Activated CD4-positive, alpha-beta T cell treated with anti-CD3 and anti-CD28 coated beads, Interleukin-2, amount 50 U/mL, for 1 hour (primary cell): ENCODE results near the gene GPR156.
A peak's percentile ranks its signal among the peaks of the same experiment; 100 is the strongest.
"Not testable (repeated sequence)": the region's sequence is repeated elsewhere in the genome, so short reads cannot be mapped to it uniquely, and the experiment has no call there.

Experiments
- DNase-seq: peaks from one replicate; pipeline ENCODE4 v3.0.0-alpha.2; 2020

The GPR156 gene

DNA sequence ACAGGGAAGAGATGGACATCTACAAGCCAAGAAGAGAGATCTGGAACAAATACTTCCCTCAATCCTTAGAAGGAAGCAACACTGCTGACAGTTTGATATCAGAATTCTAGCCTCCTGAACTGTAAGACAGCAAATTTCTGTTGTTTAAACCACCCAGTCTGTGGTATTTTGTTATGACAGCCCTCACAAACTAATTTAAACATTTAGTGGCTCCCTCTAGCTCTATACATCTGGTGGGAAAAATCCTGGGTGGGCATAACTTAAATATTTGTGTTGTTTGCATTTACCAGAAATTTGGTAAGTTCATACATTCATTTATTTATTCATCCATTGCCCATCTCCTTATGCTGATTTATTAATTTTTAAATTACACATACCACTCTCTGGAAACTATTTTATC lies 128.3 kb downstream of the GPR156 start:
- DNase-seq = no peak

DNA sequence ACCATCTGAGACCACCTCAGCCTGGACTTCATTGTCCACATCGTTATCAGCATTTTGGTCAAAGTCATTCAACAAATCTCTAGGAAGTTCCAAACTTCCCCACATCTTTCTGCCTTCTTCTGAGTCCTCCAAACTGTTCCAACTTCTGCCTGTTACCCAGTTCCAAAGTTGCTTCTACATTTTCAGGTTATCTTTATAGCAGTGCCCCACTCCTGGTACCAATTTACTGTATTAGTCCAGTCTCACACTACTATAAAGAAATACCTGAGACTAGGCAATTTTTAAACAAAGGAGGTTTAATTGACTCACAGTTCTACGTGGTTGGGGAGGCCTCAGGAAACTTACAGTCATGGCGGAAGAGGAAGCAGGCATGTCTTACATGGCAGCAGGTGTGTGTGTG lies 129.3 kb downstream of the GPR156 start:
- not testable (repeated sequence) for DNase-seq

DNA sequence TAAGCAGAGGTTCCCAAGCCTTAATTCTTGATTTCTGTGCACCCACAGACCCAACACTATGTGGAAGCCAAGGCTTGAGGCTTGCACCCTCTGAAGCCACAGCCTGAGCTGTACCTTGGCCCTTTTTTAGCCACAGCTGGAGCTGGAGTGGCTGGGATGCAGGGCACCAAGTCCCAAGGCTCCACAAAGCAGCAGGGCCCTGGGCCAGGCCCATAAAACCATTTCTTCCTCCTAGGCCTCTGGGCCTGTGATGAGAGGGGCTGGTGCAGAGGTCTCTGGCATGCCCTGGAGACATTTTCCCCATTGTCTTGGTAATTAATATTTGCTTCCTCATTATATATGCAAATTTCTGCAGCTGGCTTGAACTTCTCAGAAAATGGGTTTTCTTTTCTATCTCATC lies 129.9 kb downstream of the GPR156 start:
- no peak for DNase-seq

DNA sequence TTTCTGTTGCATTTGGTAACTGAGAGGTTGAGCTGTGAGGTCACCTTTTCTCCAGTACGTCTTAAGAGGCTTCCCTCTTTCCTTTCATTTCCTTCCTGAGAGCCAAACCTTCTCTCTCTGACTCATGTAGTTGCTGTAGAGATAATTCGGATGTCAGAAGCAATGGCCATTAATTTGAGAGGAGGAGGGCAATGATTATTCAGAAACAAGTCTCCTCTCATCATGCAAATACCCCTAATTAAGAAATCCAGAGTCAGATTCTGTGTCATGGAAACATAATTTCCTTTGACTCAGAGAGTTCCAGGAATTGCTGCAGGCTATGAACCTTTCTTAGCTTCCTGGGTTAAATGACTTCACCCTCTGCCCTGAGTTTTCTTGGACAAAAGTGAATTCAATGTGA lies 131.7 kb downstream of the GPR156 start:
- DNase-seq = no peak

DNA sequence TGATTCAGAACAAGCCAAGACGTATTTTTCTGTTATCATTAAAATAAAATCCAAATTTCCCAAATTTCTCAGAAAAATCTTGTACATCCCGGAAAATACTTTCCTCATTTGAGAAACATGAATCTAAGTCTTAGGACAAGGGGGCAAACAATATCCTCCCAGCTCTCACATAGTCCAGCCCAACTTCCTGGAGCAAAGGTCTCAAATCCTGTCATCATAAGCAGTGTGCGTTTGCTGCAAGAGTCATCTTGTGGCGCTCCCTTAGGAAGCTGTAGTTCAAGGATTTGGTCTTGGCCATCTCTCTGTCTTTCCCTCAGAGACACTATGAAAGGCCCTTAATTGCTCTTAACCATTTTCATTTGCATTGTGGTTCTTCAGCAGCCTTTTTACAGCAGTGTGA lies 133.2 kb downstream of the GPR156 start:
- DNase-seq = no peak

DNA sequence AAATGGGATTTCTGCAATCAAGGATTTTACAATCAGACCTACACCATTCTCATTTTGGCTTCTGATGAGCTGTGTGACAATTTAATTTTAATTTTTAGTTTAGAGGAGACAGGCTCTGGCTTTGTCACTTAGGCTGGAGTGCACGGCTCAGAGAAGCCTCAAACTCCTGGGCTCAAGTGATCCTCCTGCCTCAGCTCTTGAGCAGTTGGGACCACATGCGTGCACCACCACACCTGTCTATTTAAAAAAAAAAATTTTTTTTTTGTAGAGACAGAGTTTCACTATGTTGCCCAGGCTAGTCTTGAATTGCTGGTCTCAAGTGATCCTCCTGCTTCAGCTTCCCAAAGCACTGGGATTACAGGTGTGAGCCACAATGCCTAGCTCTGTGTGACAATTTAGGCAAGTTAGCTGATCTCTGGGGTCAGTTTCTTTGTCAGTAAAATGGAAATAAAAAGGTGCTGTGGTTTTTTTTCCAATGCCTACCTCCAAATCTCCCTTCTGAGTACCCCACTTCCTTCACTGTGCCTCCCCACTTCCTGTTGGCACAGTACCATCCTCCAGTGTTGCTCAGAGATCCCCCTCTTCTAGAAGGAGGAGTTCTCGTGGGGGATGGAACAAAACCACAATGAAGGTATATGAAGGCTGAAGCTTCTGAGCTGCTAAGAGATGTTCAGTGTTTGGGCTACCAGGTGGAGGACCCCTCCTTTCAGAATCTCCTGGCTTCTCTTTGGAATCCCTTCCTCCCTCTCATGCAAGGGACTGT lies 136.7 kb downstream of the GPR156 start:
- DNase-seq = no peak

DNA sequence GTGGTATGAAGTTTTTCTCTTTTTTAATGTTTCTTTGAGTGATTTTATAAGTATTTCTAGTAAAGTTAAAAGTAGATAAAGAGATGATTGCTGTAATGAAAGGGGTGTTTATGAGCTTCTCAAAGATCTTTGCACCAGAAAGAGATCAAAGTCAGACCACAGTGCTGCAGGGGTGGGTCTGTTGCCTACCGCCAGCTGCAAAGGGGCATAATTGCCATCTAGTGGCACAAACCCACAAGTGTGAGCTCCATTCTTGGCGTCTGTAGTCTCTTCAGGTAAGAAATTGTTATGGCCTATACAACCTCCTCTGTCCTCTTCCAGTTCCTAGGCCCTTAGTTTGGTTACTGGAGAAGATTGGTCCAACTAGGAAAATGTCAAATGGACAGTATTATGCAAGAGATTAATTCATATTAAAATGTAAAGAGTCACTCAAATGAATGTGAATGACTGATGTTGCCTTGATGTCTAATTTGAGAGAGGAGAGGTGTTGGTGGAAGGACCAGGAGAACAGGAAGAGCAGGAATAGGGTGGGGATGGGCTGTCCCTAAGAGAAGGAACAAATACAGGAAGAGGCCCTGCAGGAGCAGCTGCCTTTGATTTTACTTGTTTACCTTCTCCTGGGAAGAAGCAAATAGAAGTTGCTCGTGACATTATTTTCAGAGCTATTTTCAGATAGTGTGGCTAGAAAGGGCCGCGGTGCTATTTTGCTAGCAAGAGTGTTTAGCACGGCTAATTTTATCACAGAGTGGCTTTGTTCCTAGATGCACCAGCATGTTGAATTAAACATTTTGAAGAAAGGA lies 137.8 kb downstream of the GPR156 start:
- peak; percentile 41 for DNase-seq

DNA sequence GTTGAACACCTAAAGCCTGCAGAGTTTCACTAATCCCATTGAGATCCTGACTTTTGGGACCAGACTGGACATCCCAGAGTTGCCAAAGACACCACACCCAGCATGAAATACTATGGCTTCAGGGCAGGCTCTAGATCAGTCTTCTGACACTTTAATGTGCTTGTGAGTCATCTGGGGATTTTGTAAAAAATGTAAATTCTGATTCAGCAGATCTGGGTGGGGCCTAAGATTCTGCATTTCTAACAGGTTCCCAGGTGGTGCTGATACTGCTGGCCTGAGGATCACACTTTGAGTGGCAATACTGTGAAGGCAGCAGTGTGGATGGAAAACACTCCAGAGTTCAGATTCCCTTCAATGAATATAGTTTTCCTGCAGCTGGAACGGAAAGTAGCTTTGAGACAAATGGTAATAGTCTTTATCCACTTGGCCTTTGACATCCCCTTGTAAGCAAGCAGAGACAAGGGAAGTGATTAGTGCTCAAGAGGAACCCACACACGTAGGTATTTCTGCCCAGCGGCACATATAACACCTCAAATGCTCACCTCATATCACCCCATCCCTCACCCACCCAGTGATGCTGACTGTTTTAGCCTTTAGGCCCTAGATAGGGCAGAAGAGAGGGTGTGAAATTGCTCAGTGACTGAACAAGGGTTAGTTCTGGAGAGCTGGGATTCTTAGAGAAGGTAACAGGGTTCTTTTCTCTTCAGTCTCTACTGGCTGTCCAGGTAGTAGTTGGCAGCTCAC lies 139.3 kb downstream of the GPR156 start:
- no peak for DNase-seq

DNA sequence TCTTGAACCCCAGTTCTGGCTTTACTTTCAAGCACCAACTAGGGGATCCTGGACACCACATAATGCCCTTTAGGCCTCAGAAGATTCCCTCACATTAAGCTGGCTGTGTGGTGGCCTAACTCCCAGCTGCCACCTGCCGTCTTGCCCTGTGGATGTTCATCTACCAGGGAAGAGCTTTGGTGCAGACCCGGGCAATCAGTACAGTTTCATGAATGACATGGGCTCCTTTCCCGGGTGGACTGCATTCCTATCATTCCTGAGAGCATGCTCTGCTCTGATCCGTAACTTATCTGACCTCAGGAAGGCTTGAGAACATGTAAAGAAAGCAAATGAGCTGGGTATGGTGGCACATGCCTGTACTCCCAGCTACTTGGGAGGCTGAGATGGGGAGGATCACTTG lies 140.8 kb downstream of the GPR156 start:
- no peak for DNase-seq

DNA sequence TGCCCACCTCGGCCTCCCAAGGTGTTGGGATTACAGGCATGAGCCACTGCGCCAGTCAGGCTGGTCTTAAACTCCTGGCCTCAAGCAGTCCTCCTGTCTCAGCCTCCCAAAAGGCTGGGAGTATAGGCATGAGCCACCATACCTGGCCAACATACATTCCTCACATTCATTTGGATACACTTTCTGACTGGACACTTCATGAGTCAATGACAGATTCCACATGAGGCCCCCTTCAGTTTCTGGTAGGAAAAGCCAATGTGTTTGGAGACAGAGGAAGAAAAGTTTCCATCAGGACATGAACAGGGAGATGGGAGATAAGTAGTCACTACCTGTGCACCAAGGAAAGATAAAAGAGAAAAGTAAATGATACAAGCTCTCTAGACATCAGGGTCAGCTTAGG lies 141.3 kb downstream of the GPR156 start:
- no peak for DNase-seq

DNA sequence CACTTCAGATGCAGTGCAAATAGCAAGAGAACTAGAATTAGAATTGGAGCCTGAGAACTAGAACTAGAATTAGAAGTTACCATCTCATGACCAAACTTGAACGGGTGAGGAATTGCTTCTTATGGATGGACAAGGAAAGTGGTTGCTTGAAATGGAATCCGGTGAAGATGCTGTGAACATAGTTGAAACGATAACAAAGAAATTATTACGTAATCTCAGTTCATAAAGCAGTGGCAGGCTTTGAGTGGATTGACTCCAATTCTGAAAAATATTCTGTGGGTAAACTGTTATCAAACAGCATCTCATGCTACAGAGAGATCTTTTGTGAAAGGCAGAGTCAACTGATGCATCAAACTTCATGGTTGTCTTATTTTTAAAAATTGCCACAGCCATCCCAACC lies 142.8 kb downstream of the GPR156 start:
- DNase-seq = no peak

DNA sequence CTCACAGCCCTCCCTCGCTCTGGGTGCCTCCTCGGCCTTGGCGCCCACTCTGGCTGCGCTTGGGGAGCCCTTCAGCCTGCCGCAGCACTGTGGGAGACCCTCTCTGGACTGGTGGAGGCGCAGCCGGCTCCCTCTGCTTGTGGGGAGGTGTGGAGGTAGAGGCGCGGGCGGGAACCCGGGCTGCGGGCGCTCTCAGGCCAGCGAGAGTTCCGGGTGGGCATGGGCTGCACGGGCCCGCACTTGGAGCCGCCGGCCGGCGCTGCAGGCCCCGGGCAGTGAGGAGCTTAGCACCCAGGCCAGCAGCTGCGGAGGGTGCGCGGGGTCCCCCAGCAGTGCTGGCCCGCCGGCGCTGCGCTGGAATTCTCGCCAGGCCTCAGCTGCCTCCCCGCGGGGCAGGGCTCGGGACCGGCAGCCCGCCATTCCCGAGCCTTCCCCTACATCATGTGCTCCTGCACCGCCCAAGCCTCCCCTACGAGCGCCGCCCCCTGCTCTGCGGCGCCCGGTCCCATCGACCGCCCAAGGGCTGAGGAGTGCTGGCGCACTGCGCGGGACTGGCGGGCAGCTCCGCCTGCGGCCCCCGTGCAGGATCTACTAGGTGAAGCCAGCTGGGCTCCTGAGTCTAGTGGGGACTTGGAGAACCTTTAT lies 144.8 kb downstream of the GPR156 start:
- DNase-seq = no peak

DNA sequence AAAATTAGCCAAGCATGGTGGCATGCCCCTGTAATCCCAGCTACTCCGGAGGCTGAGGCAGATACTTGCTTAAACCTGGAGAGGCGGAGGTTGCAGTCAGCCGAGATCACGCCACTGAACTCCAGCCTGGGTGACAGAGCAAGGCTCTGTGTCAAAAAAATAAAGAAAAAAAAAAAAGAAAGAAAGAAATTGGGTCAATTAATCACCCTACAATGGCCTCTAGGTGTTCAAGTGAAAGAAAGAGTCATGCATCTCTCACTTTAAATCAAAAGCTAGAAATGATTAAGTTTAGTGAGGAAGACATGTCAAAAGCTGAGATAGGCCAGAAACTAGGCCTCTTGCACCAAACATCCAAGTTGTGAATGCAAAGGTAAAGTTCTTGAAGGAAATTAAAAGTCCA lies 145.9 kb downstream of the GPR156 start:
- DNase-seq = no peak

DNA sequence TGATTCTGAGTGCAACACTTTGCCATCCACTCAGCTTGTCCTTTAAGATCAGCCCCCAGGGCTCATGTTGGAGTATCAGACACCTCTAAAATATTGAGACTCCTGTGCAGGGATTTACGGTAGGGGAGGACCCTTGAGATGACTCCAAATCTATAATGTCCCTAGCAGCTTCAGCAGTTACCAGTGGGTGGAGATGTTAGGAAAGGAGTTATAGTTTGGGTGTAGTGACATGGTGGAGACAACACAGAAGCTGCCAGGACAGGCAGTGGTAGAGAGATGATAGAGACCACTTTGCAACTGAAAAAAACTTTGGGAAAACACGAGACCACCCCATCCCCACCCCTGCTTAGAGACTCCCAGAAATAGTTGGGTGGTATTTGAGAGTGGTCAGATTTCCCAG lies 147.5 kb downstream of the GPR156 start:
- no peak for DNase-seq

DNA sequence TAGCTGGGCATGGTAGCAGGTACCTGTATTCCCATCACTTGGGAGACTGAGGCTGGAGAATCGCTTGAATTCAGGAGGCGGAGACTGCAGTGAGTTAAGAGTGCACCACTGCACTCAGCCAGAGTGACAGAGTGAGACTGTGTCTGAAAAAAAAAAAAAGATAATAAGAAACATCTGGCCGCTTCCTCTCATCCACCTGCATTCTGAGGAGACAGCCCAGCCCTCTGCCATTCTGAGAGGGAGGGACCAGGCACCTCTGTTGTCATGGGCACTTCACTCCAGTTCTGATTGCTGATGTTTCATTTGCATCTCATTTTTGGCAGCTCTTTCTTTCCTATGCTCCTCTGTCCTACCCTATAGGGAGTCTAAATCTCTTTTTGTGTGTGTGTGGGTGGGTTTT lies 154.4 kb downstream of the GPR156 start:
- DNase-seq = no peak

DNA sequence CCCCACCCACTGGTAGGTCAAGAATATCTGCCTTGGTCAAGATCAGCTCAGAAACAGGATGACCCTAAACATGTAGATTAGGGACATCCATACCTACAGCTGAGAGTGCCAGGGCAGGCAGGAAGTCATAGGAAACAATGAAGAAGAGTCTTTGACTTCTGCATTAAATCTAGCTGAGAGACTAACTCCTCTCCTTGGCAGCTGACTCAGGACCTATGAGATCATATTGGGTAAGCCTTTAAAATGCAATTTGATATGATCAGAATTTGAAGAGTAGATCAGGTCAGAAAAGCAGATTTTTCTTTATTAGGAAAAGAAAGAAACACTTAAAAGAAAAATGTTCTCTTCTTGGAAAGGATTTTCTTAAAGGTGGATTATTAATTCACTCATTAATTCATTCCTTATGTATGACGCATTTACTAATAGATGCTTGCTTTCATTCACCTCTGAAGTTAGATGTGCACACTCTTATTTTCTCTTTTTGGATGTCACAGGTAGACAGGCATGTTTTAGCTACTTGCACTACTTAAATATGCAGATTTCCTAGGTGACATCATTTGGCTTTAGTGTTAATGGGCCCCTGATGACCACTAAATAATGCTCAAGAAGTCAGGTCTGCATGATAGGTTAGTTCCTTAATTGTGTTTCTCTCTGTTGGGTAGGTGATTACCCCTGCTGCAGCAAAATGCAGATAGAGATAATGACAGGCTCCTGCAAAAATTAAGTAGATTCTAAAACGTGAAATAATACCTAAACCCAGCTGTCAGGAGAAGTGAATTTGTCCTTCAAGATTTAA lies 155.1 kb downstream of the GPR156 start:
- DNase-seq = no peak

DNA sequence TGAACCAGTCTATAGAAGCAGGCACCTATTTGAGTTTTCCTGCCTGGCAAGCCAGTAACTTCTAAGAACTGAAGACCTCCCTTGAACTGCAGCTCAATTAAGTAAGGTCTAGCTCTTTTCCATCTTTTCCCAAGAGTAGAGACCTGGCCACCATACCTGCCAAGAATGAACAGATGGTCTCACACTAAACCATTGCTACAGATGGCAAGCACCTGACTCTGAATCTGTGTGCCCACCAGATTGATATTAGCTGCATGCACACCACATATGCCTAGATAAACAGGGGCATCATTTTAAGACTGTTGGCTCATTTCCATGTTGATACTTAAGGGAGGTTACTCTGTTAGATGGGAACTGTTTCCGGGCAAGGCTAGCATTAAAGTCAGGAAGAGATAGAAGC lies 156.0 kb downstream of the GPR156 start:
- no peak for DNase-seq

DNA sequence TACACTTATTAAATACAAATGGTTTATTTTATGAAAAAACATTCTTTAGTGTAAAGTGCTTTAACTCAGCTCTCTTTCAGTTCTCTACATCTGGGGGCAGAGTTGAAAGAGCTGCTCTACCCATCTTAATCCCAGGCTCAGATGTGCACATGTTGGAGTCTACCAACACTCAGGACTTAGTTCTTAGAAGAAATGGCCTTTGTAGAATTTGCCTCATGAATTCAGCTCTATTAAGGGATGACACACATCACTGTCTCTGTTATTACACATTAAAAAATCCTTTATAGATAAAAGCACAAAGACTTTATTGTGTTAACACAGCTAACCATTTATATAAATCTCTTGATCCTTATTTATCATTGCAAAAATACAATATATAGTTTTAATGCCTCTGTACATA lies 159.0 kb downstream of the GPR156 start:
- no peak for DNase-seq

DNA sequence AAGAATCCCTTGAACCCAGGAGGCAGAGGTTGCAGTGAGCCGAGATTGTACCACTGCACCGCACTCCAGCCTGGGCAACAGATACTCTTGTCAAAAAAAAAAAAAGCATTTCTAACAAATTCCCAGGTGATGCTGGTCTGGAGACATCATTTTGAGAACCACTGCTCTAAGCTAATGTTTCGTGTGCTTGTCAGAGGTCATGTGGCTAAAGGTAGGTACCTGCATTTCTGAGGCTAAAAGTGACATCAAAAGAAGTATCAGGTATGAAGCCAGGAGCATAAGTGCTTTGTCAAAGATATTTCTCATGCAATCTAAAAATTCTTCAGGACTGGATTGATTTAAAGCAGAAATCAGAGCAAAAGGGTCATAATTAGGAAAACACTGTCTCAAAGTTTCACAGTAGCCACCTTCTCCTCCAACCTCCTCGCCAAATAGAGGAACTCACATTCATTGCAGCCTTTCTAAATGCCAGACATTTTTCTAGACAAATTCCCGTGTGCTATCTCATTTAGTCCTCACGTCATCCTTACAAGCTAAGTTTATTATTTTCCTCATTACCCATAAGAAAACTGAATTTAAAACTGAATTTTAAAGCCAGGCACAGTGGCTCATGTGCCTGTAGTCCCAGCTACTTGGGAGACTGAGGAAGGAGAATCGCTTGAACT lies 165.0 kb downstream of the GPR156 start:
- no peak for DNase-seq
